CD4-positive, alpha-beta T cell treated with Interleukin-17A for 1 hour (primary cell): ENCODE results near the gene LMBR1.
"Not testable (repeated sequence)": the region's sequence is repeated elsewhere in the genome, so short reads cannot be mapped to it uniquely, and the experiment has no call there.

Experiments used
- DNase-seq: peaks from one replicate; pipeline ENCODE4 v3.0.0-alpha.2; 2020

Gene LMBR1

DNA sequence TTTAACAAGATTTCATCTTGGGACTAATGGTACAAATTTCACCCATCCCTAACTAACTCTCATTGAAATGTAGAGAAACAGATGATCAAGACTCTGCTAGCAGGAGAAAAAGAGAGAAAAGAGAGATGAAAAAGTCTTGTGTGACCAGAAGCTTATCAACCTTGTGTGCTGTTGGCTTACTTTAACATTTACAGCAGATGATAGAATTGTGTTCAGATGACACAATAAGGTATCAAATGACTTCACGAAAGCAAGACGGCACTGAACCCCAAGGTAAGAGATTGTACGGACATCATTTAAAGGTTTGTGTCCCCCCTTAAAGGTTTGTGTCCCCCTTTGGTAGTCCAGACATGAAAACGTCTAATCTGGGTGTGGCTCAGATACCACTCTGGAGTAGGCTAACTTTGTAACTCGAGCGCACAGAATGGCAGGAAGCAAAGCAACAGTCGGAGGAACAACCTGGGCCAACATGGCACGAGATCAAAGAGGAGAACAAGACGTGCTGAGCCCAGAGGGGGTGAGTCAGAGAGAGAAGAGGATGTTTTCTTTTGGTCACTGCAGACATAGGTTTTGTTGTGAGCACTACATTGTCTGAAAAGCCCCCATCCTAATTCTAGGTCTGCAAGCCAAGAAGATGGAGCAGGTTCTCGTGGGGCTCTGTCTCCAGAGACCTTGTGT is 10.4 kb upstream of the LMBR1 start:
- DNase-seq = peak; percentile 32

DNA sequence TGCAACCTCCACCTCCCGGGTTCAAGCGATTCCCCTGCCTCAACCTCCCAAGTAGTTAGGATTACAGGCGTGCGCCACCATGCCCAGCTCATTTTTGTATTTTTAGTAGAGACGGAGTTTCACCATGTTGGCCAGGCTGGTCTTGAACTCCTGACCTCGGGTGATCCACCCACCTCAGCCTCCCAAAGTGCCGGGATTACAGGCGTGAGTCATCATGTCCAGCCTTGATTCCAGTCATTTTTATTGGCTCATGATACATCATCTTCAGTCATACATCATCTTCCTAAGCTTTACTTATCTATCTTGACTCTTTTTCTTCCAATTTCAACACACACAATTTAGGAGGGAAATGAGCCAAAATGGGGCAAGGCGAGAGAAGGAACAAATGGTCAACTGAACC is 7.1 kb upstream of the LMBR1 start:
- DNase-seq = not testable (repeated sequence)

DNA sequence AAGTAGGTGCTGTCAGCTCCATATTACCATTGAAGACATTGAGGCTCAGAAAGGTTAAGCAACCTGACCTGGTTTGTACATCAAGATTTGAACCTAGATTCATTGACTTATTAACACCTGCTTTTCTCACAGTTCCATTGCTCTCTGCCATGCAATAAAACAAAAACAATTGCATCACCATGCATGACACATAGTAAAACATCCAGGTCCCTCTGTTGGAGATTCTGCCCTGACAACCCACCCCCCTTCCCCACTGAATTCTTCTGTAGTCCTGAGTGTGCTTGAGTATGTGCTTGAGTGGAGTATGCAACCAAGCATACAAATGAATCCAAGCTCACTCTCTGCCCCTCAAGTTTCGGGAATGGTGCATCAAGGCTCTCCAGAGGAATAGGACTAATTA is 6.0 kb upstream of the LMBR1 start:
- no peak for DNase-seq

DNA sequence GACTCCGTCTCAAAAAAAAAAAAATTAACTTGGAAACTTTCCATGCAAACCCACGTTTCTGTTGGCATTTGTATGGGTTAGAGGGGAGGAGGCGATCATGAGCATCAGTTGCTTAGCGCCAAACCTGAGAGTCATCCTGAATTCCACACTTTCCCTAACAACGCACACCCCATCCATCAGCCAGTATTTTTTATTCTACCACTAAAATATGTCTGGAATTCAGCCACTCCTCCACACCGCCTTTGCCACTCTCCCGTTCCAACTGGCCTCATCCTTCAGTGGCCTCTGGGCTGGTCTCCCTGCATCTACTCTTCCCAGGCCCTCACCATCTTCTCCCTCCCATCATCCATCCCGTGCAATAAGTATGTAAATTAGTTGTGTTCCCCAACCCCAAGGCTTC is 4.7 kb upstream of the LMBR1 start:
- DNase-seq = no peak

DNA sequence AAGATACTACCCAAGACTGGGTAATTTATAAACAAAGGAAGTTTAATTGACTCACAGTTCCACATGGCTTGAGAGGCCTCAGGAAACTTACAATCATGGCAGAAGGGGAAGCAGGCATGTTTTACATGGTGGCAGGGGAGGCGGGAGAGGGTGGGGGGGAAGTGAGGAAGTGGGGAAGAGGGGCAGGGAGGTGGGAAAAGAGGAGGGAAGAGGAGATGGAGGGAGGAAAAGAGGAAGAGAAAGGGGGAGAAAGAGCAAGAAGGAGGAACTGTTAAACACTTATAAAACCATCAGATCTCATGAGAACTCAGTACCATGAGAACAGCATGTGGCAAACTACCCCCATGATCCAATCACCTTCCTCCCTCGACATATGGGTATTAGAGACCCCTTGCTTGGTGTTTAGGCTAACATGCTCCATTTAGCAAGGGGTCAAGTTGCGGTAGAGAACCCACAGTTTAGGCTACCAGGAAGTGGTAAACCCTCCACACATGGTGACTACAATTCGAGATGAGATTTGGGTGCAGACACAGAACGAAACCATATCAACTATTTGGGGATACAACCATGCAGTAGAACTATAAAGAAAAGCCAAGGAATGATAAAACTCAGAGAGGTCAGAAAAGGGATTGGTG is 3.5 kb upstream of the LMBR1 start:
- no peak for DNase-seq

DNA sequence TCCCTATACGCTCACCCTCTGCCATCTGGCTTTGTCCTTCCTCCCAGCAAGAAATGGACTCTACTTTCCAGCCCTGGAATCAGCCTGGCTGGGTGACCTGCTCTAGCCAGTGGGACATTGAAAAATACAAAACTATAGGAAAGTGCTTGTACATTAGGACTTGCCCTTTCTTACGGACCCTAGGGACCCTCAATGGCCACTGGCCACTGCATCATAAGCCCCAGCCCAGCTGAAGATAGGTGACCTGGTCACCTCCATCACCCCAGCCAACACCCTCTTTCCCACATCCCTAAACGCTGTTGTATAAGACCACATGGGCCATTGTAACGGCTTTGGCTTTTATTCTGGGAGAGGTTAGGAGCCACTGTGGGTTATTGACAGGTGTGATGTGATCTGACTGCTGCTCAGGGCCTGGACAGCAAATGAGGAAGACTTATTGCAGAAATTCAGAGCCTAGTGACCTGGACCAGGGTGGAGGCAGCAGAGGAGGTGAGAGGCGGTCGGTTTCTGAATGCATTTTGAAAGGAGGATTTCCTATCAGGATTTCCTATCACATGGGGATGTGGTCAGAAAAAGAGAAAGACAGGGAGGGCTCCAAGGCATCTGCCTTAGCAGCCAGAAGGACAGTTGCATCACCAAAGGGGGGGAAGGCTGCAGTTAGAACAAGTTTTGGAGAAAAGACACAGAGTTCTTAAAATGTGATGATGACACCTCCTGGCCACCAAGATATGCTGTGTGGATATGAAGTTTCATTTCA is 2.2 kb upstream of the LMBR1 start:
- DNase-seq = peak; percentile 28

DNA sequence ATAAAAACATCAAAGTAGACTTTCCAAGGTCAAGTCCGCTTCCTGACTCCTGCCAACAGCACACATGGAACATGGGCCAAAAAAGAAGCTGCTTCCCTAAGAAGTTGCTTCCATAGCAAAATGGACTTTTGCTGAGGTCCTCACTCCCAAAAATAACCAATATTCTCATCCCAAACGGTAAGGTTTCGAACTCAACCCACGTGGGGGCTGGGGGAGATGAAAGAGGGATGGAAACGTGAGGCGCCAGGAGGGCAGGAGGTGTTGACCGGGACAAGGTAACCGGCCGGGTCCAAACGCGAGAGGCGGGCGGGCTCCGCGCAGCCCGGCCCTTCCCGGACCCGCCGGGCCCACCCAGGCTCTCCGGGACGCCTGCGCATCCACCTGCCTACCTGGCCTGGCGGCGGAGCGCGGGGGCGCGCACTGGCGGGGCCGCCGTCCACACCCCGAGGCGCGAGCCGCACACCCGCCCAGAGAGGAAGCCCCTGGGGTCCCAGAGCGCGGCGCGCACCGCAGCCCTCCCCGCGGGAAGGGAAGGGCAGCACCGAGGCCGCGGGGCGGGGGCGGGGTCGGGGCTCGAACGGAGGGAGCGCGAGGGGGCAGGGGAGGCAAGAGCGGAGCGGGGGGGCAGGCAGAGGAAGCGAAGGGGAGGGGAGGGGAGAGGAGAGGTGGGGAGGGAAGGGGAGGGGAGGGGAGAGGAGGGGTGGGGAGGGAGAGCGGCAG is 742 bp downstream of the LMBR1 start:
- peak; percentile 76 for DNase-seq

DNA sequence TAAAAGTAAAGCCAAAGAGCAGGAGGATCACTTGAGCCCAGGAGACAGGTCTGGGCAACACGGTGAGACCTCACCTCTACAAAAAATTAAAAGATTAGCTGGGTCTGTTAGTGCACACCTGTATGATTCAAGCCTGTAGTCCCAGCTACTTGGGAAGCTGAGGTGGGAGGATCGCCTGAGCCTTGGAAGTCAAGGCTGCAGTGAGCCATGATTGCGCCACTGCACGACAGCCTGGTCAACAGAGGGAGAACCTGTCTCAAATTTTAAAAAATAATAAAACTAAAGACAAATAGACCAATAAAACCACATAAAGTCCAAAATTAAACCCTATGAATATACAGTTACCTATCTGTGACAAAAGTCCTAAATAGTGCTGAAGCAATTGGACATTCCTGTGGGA is 3.2 kb downstream of the LMBR1 start:
- DNase-seq = no peak

DNA sequence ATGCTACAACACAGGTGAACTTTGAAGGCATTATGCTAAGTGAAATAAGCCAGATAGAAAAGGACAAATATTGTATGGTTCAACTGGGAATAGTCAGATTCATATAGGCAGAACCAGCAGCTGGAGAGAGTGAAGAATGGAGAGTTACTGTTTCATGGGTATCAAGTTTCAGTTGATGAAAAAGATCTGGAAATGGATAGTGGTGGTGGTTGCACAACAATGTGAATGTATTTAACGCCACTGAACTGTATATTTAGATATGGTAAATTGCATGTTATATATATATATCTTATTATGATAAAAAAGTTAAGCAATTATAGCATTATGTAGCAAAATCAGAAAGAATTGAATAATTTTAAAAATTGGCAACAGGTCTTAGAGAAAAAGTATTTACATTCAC is 3.9 kb downstream of the LMBR1 start:
- no peak for DNase-seq

DNA sequence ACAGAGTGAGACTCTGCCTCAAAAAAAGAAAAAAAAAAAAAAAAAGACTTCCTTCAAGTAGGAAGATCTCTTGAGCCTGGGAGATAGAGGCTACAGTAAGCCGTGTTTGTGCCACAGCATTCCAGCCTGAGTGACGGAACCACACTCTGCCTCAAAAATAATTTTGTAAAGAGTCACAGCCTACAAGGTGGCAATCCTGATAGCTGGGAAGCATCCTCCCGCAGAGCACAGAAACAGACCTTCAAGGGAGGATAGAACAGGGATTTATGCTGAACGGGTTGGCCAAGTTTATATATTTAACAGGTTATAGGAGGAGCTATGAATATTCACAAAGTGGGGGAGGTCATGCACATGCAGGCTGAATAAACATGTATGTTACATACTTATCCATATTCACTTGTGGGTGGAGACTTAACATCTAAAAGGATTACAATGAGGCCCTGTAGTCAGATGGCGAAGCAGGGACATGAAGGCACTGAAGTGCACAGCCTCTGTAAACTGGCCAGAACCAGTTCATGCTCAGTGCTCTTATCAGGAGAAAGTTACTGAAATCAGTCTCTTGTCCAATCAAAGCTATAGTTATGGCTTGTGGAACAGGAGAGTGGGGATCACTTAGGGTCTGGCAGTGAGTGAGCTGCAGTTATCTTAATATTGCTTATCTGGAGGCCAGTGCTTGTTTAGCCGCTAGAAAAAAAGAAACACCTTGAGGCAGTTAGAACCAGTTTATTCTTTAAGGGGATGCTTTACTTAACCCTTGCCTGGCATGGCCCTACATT is 6.8 kb downstream of the LMBR1 start:
- no peak for DNase-seq

DNA sequence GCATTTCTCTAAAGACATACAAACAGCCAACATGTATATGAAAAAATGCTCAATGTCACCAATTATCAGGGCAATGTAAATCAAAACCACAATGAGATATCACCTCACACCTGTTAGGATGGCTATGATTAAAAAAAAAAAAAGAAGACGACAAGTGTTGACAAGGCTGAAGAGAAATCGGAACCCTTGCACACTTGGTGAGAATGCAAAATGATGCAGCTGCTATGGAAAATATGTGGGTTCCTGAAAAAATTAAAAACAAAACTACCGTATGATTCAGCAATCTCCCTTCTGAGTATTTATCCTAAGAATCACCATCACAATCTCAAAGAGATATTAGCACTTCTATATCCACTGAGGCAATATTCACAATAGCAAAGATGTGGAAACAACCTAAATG is 11.3 kb downstream of the LMBR1 start:
- DNase-seq = no peak

DNA sequence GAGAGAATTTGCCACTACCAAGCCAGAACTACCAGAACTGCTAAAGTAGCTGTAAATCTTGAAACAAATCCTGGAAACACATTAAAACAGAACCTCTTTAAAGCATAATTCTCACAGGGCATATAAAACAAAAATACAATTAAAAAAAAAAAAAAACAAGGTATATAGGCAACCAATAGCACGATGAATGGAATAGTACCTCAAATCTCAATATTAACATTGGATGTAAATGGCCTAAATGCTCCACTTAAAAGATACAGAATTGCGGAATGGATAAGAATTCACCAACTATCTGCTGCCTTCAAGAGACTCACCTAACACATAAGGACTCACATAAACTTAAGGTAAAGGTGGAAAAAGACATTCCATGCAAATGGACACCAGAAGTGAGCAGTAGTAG is 17.2 kb downstream of the LMBR1 start:
- DNase-seq = no peak

DNA sequence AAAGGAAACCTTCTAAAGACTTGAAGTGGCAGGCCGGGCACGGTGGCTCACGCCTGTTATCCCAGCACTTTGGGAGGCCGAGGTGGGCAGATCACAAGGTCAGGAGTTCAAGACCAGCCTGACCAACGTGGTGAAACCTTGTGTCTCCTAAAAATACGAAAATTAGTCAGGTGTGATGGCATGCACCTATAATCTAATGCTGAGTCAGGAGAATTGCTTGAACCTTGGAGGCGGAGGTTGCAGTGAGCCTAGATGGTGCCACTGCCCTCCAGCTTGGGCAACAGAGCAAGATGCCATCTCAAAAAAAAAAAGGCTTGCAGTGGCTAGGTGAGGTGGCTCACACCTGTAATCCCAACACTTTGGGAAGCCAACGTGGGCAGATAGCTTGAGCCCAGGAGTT is 24.6 kb downstream of the LMBR1 start:
- not testable (repeated sequence) for DNase-seq

DNA sequence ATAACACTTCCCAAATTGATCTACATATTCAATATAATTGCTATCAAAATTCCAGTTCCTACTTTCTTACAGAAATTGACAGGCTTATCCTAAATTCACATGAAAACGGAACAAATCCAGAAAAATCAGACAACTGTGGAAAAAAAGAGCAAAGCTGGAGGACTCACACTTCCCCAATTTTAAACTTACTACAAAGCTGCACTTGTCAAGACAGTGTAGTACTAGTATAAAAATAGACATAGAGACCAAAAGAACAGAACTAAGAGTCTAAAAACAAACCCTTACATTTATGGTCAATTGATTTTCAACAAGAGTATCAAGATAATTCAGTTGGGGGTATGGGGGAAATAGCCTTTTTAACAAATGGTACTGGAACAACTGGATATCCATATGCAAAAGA is 27.5 kb downstream of the LMBR1 start:
- no peak for DNase-seq

DNA sequence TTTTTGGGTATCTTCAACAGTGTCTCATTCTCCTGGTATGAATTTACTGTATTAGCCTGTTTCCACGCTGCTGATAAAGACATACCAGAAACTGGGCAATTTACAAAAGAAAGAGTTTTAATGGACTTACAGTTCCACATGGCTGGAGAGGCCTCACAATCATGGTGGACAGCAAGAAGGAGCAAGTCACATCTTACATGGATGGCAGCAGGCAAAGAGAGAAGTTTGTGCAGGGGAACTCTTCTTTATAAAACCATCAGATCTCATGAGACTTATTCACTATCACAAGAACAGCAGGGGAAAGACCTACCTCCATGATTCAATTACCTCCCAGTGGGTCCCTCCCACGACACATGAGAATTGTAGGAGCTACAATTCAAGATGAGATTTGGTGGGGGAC is 31.0 kb downstream of the LMBR1 start:
- DNase-seq = not testable (repeated sequence)

DNA sequence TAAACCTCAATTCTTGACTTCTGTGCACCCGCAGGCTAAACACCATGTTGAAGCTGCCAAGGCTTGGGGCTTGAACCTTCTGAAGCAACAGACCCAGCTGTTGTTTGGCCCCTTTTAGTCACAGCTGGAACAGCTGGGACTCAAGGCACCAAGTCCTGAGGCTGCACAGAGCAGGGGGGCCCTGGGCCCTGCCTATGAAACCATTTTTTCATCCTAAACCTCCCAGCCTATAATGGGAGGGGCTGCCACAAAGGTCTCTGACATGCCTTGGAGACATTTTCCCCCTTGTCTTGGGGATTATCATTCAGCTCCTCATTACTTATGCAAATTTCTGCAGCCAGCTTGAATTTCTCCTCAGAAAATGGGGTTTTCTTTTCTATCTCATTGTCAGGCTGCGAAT is 31.8 kb downstream of the LMBR1 start:
- DNase-seq = no peak

DNA sequence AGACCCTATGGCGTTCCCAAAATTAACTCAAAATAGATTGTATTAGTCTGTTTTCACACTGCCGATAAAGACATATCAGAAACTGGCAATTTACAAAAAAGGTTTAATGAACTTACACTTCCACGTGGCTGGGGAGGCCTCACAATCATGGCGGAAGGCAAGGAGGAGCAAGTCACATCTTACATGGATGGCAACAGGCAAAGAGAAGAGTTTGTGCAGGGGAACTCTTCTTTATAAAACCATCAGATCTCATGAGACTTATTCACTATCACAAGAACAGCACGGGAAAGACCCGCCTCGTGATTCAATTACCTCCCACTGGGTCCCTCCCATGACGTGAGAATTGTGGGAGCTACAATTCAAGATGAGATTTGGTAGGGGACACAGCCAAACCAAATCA is 32.9 kb downstream of the LMBR1 start:
- DNase-seq = not testable (repeated sequence)

DNA sequence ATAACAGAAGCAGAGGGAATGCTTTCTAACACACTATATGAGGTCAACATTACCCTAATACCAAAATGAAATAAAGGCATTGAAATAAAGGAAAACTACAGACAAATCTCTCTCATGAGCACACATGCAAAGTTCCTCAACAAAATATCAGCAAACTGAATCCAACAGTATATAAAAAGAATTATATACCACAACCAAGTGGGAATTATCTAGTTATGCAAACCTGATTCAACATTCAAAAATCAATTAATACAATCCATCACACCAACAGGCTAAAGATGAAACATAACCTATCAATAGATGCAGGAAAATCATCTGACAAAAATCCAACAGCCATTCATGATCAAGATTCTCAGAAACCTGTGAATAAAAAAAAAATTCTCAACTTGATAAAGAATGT is 34.5 kb downstream of the LMBR1 start:
- no peak for DNase-seq

DNA sequence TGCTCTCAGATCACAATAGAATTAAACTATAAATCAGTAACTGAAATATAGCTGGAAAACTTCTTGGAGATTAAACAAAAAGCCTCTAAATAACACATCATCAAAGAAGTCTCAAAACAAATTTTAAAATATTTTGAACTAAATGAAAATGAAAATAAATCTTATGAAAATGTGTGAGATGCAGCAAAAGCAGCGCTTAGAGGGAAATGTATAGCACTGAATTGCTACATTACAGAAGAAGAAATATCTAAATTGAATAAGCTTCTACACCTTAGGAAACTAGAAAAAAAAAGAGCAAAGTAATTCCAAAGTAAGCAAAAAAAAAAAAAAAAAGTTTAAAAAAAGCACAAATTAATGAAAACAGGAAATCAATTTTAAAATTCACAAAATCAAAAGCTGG is 35.2 kb downstream of the LMBR1 start:
- no peak for DNase-seq

DNA sequence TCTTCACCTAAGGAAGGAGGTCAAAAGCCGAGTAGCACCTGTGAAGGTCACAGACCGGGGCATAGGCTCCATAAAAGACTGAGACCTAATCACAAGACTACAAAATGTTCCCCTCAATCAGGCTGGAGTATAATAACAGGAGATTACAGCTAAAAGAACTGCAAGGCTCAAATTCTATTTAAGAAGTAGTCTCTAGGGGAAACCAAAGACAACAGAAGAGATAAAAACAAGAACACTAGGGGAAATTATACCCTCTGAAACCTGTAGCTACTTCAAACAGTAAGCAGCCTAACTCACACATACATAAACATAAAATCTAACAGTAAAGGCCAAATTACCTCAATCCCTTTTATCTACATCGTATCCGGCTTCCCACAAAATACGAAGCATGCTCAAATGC is 38.3 kb downstream of the LMBR1 start:
- no peak for DNase-seq

DNA sequence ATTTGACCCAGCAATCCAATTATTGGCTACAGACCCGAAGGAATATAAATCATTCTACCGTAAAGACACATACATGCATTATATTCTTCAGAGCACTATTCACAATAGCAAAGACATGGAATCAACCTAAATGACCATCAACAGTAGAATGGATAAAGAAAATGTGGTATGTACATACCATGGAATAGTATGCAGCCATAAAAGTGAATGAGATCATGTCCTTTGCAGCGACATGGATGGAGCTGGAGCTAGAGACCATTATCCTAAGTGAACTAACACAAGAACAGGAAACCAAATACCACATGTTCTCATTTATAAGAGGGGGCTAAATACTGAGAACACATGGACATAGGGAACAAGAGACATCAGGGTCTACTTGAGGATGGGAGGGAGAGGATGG is 44.0 kb downstream of the LMBR1 start:
- no peak for DNase-seq

DNA sequence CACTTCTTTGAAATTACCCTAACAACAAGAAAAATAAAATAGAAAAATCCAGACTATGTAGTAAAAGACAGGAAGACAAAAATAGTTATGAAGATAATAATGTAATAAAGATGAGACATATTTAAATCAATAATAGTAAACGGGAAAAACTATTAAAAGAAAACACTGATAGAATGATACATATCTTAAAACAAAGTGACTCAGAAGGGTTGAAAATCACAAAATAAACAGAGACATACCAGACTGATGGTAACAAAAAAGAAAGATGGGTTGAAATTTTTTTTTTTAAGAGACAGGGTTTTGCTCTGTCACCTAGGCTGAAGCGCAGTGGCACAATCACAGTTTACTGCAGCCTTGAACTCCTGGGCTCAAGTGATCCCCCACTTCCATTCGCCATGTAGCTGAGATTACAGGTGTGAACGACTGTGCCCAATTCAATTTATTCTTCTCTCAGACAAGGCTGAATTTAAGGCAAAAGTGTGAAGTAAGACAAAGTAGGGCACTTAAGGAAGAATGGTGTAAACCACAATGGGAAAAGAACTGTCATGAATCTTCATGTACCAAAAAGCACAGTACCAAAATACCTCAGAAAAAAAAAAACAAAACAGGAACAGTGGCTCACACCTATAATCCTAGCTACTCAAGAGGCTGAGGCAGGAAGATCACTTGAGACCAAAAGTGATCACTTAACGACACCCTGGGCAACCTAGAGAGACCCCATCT is 47.4 kb downstream of the LMBR1 start:
- no peak for DNase-seq
